CD8-positive, alpha-beta memory T cell (primary cell): ENCODE measurements around the gene CLCA2. TPM values are rescaled to one million over a fixed set of nuclear protein-coding genes. Genes with fewer than 3 reads are reported as not detected.
A peak's percentile ranks its signal among the peaks of the same experiment; 100 is the strongest.
"Not testable (repeated sequence)": the region's sequence is repeated elsewhere in the genome, so short reads cannot be mapped to it uniquely, and the experiment has no call there.

Experiments used
- CTCF ChIA-PET: fragments of 350-600 bp; sonication (Branson Sonifier 250); formaldehyde crosslinking; loops from one replicate; lab custom pipeline; 2021; ENCODE audit warnings: antibody characterized with exemption; lab: Charles Lee
- POLR2A ChIA-PET: fragments of 350-600 bp; sonication (Branson Sonifier 250); formaldehyde crosslinking; loops from one replicate; lab custom pipeline; 2021; ENCODE audit warnings: antibody characterized with exemption; lab: Charles Lee
- DNase-seq, 5 donors: peaks; one replicate each; pipeline versions ENCODE4 v3.0.0 to v3.0.0-alpha.2; 2020 to 2022; ENCODE audit warnings: mixed read lengths in 1 of 5
- H3K27ac ChIP-seq: one replicate; pipeline ENCODE4 v1.7.0; 2013; ENCODE audit warnings: low read depth, mild to moderate bottlenecking, low read length, moderate library complexity
- H3K27me3 ChIP-seq: 2 replicates; pipeline ENCODE4 v1.7.0; 2013; ENCODE audit warnings: low read length, mild to moderate bottlenecking; ENCODE audit not compliant: insufficient read depth, poor library complexity, severe bottlenecking
- H3K36me3 ChIP-seq: 2 replicates; pipeline ENCODE4 v1.7.0; 2013; ENCODE audit warnings: mild to moderate bottlenecking, low read length, moderate library complexity; ENCODE audit not compliant: insufficient read depth
- H3K4me1 ChIP-seq: 2 replicates; pipeline ENCODE4 v1.7.0; 2013; ENCODE audit warnings: mild to moderate bottlenecking, low read length, moderate library complexity; ENCODE audit not compliant: insufficient read depth
- H3K4me3 ChIP-seq: 2 replicates; pipeline ENCODE4 v1.7.0; 2013; ENCODE audit warnings: mild to moderate bottlenecking, low read length
- H3K9me3 ChIP-seq: 2 replicates; pipeline ENCODE4 v1.7.0; 2013; ENCODE audit warnings: mild to moderate bottlenecking, low read length
- H3K27ac Mint-ChIP-seq, 8 donors: one replicate each; pipeline ENCODE4 v1.8.0; 2020 to 2021; ENCODE audit warnings: mixed read lengths in 8 of 8, mild to moderate bottlenecking in 6 of 8, inconsistent platforms in 3 of 8, moderate library complexity in 3 of 8
- H3K27me3 Mint-ChIP-seq, 2 donors: one replicate each; pipeline ENCODE4 v1.8.0; 2020 to 2021; ENCODE audit warnings: mixed read lengths in 2 of 2, mild to moderate bottlenecking in 1 of 2, moderate library complexity in 1 of 2
- H3K36me3 Mint-ChIP-seq, 3 donors: one replicate each; pipeline ENCODE4 v1.8.0; 2020 to 2021; ENCODE audit warnings: mixed read lengths in 3 of 3, inconsistent platforms in 1 of 3, mild to moderate bottlenecking in 1 of 3
- H3K4me1 Mint-ChIP-seq, 3 donors: one replicate each; pipeline ENCODE4 v1.8.0; 2020 to 2021; ENCODE audit warnings: mixed read lengths in 3 of 3, inconsistent platforms in 1 of 3, mild to moderate bottlenecking in 1 of 3
- H3K4me3 Mint-ChIP-seq, 7 donors: one replicate each; pipeline ENCODE4 v1.8.0; 2020 to 2021; ENCODE audit warnings: mixed read lengths in 7 of 7, mild to moderate bottlenecking in 6 of 7, moderate library complexity in 4 of 7, inconsistent platforms in 2 of 7
- H3K9me3 Mint-ChIP-seq, 5 donors: one replicate each; pipeline ENCODE4 v1.8.0; 2020 to 2022; ENCODE audit warnings: mixed read lengths in 5 of 5, mild to moderate bottlenecking in 3 of 5, moderate library complexity in 2 of 5, inconsistent platforms in 1 of 5
- polyA plus RNA-seq: library from polyadenylated mRNA; unstranded; fragments of 300-500 nt; fragmentation: Illumina TruSeq; gene quantifications from one replicate; pipeline ENCODE4 v1.2.3, GENCODE V29; 2021
- total RNA-seq, 2 experiments: library from RNA; stranded (reverse); gene quantifications; one replicate each; pipeline ENCODE4 v1.2.3, GENCODE V29; 2021

Gene CLCA2
- total and polyA plus RNA-seq, 3 experiments from 2014 or later: not detected

DNA sequence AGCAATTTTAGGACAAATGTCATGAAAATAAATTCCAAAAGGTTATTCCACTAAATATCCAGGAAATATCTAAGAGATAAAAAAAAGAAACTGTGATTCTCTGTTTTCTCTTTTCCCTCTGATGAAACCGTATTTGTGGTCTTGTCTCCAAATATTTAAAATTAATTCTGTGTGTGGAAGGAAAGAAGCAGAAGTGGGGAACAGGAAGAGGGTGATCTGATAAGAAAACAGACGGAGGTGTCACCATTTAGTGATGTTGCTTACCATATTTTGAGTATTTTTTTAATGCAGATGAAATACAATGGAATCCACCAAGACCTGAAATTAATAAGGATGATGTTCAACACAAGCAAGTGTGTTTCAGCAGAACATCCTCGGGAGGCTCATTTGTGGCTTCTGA, 74.3 kb downstream of the CLCA2 start:
- H3K36me3 ChIP-seq: no peaks in the 10 kb centered on the region
- no peak overlapping the region for H3K4me3 ChIP-seq
- no peak overlapping the region for H3K27ac Mint-ChIP-seq
- CTCF ChIA-PET: no interaction called here
- no peaks in the 10 kb centered on the region for H3K4me1 ChIP-seq
- no peaks in the 10 kb centered on the region for H3K9me3 ChIP-seq
- no peak for DNase-seq
- H3K4me3 Mint-ChIP-seq: peak overlapping the region in 1 of 7 donors; percentile 32
- no peaks in the 10 kb centered on the region for H3K27me3 ChIP-seq
- H3K27me3 Mint-ChIP-seq: peaks cover 8 to 24% of the 10 kb centered on the region in 2 donors
- no peak overlapping the region for H3K27ac ChIP-seq
- no peaks in the 10 kb centered on the region for H3K36me3 Mint-ChIP-seq
- POLR2A ChIA-PET: no interaction called here
- peaks cover 10 to 14% (median 10%) of the 10 kb centered on the region in 3 donors for H3K4me1 Mint-ChIP-seq
- no peaks in the 10 kb centered on the region for H3K9me3 Mint-ChIP-seq

DNA sequence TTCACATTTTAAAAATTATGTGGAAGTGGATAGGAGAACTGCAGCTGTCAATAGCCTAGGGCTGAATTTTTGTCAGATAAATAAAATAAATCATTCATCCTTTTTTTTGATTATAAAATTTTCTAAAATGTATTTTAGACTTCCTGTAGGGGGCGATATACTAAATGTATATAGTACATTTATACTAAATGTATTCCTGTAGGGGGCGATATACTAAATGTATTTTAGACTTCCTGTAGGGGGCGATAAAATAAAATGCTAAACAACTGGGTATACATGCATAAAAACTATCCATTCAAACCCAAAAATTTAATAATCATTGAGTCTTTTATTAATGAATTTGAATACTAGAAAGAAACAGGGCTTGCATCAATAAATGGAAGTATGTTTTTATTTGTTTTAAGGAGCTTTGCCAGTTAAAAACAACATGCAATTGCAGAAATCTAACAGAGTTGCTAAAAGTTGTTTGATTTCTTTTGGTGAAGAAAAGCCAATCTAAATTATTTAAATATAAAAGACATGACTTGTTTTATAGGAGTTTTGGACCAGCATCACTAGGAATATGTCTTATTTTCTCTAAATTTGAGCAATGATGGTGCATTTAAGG, 76.1 kb downstream of the CLCA2 start:
- H3K27me3 Mint-ChIP-seq: peaks cover 15 to 29% of the 10 kb centered on the region in 2 donors
- CTCF ChIA-PET: interaction anchor here (0.6 to 2.7 kb wide), 17 partner anchors 11 to 206 kb away, joined by 3 to 28 read pairs (median 3); partner anchors contain the start of gene ODF2L

DNA sequence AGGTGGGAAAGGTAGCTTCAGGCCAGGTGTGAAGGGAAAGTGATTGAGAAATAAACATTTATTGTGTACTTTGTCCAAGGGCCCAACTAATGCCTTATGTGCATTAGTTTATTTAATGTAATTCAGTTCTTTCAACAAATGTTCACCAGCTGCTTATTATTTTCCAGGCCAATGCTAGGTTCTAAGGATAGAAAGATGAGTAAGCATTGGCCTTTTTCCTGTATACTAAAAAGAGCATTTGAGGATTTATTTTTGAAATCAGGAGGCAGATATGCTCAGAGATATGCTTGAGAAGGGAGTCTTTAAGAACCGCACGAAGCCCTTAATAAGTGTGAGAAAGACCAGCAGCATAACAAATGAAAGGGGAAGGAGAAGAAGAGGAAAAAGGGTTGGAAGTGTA, 76.7 kb downstream of the CLCA2 start:
- Mint-ChIP-seq H3K4me3 (no peak overlapping the region), H3K4me1 (peaks cover 10 to 21% (median 12%) of the 10 kb centered on the region in 3 donors), H3K9me3 (no peaks in the 10 kb centered on the region), H3K36me3 (no peaks in the 10 kb centered on the region), H3K27ac (no peak overlapping the region), H3K27me3 (peaks cover 18 to 29% of the 10 kb centered on the region in 2 donors)
- H3K4me1 ChIP-seq: no peaks in the 10 kb centered on the region
- ChIA-PET POLR2A (no interaction called here), CTCF (interaction anchor here (0.6 to 2.7 kb wide), 14 partner anchors 12 to 137 kb away, joined by 3 to 28 read pairs (median 3); partner anchors contain the start of gene ODF2L)
- DNase-seq: no peak
- H3K27me3 ChIP-seq: no peaks in the 10 kb centered on the region
- H3K4me3 ChIP-seq: no peak overlapping the region
- H3K36me3 ChIP-seq: no peaks in the 10 kb centered on the region
- H3K27ac ChIP-seq: no peak overlapping the region
- no peaks in the 10 kb centered on the region for H3K9me3 ChIP-seq

More for the DNA sequence above, 76.1 kb downstream of the CLCA2 start:
- POLR2A ChIA-PET: no interaction called here
- Mint-ChIP-seq H3K4me3 (no peak overlapping the region), H3K4me1 (peaks cover 10 to 21% (median 12%) of the 10 kb centered on the region in 3 donors), H3K9me3 (no peaks in the 10 kb centered on the region), H3K27ac (no peak overlapping the region), H3K36me3 (no peaks in the 10 kb centered on the region)
- no peaks in the 10 kb centered on the region for H3K9me3 ChIP-seq
- peak in 2 of 5 donors; percentile 66 for DNase-seq
- H3K27me3 ChIP-seq: no peaks in the 10 kb centered on the region
- no peak overlapping the region for H3K4me3 ChIP-seq
- H3K4me1 ChIP-seq: no peaks in the 10 kb centered on the region
- no peaks in the 10 kb centered on the region for H3K36me3 ChIP-seq
- no peak overlapping the region for H3K27ac ChIP-seq

DNA sequence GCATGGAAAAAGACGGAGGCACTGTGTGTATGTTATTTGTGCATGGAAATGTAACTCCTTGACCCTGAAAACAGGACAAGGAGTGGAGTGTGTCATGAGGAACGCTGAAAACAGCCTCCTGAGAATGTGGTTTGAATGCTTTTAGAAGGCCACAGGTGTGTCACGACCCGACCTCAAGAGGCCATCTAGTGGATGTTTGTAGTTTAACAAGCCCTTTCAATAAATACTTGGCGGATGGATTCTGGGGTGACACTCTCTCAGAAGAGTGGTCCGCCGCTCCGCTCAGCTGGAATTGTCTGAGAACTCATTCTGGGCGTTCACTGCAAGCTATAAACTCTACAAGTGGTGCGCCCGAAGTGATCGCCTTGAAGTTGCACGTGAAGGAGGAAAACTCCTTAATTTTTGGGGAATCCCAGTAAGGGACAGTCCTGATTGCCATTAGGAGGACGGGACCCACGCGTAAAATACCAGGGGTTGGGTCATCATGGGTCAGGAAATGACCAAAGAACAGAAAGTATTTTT, 78.2 kb downstream of the CLCA2 start:
- not testable (repeated sequence) for H3K4me1 ChIP-seq, H3K27me3 ChIP-seq, H3K36me3 Mint-ChIP-seq, H3K9me3 Mint-ChIP-seq, H3K36me3 ChIP-seq, H3K27ac ChIP-seq, H3K9me3 ChIP-seq
- ChIA-PET CTCF (interaction anchor here (0.6 to 2.7 kb wide), 21 partner anchors 12 to 583 kb away, joined by 3 to 28 read pairs (median 4); partner anchors contain the start of genes CLCA1, ODF2L and SH3GLB1), POLR2A (interaction anchor here (1.0 to 1.4 kb wide), 2 partner anchors 117 to 202 kb away, joined by 3 to 4 read pairs; partner anchors contain the start of gene SH3GLB1)
- peak; percentile 9 to 67 (median 49) for DNase-seq
- H3K27me3 Mint-ChIP-seq: peaks cover 18 to 31% of the 10 kb centered on the region in 2 donors
- peaks cover 10 to 21% (median 12%) of the 10 kb centered on the region in 3 donors for H3K4me1 Mint-ChIP-seq
- peak overlapping the region in 5 of 8 donors; percentile 0 to 68 (median 31) for H3K27ac Mint-ChIP-seq
- H3K4me3 ChIP-seq: peak overlapping the region; percentile 45
- H3K4me3 Mint-ChIP-seq: peak overlapping the region; percentile 53 to 90 (median 86)

DNA sequence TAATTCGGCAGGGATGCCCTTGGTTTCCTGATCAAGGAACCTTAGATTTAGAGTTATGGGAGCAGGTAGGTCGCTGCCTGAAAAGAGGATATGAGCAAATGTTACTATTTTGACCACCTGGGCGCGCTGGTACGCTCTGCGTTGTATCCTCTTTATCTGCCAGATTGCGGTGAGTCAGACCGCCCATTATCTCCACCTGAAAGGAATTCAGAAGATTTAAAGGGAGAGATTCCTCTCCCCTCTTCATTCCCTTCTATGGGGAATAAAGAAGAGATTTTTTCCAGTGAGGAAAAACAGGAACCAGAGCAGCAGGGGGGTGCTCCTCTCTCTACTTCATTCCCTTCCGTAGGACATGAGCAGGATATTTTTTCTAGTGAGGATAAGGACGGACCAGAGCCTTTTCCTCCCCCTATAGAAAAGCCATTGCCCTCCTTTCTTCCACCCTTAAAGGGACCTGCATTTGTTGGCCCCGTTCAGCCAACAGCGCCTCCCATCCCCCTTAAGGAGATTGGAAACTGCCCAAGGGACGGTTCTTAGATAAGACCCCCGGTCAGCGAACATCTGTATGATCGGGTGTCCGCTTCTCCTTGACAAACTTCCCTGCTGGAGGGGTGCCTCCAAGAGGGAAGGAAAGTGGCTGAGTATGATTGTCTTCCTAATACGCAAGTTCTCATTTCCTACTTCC, 78.9 kb downstream of the CLCA2 start:
- peak overlapping the region; percentile 45 for H3K4me3 ChIP-seq
- DNase-seq: no peak
- H3K4me1 ChIP-seq: no peaks in the 10 kb centered on the region
- Mint-ChIP-seq H3K36me3 (no peaks in the 10 kb centered on the region), H3K9me3 (no peaks in the 10 kb centered on the region), H3K27ac (peak overlapping the region in 2 of 8 donors; percentile 31 to 68), H3K27me3 (peaks cover 18 to 30% of the 10 kb centered on the region in 2 donors), H3K4me1 (peaks cover 10 to 21% (median 12%) of the 10 kb centered on the region in 3 donors), H3K4me3 (peak overlapping the region in 6 of 7 donors; percentile 82 to 90 (median 87))
- POLR2A ChIA-PET: interaction anchor here (1.0 to 1.4 kb wide), 2 partner anchors 118 to 202 kb away, joined by 3 to 4 read pairs; partner anchors contain the start of gene SH3GLB1
- no peaks in the 10 kb centered on the region for H3K9me3 ChIP-seq
- no peaks in the 10 kb centered on the region for H3K36me3 ChIP-seq
- H3K27me3 ChIP-seq: no peaks in the 10 kb centered on the region
- H3K27ac ChIP-seq: no peak overlapping the region
- CTCF ChIA-PET: interaction anchor here (0.6 to 2.7 kb wide), 17 partner anchors 13 to 202 kb away, joined by 3 to 28 read pairs (median 4); partner anchors contain the start of genes CLCA1, ODF2L and SH3GLB1

DNA sequence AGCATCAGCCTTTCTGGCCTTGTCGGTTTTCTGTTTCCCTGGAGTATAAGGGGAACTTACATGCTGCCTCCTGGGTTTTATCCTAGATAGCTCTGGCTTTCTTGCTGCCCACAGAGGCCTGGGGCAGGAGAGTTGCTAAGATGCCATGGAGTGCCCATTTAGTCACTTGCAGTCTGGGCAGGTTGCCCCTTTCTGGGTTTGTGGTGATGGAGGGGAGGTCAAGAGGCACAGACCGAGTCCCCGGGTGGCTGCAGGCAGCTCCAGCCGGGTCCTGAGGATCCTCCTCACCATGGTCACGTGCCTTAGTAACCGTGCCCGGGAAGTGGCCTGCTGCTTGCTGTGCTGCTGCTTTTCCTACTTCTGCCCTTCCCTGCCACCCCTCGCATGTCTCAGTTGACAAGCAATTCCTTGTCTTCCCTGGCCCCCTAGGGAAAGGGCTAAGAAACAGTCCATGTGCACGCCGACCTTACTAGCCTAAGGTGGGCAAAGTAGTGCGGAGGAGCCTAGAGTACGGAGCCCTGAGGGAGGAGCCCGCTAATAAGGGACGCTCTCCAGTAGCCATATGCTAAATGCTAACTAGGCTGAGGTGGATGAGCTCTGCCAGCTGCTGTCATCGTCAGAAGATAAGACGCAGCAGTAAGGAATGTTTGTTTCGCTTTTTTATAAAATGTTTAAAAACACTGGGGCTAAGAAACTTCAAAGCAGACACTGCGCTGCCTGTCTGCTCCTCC, 79.6 kb downstream of the CLCA2 start:
- Mint-ChIP-seq H3K4me1 (peaks cover 10 to 21% (median 12%) of the 10 kb centered on the region in 3 donors), H3K36me3 (no peaks in the 10 kb centered on the region), H3K4me3 (peak overlapping the region in 5 of 7 donors; percentile 8 to 90 (median 49)), H3K27me3 (peaks cover 15 to 24% of the 10 kb centered on the region in 2 donors), H3K27ac (no peak overlapping the region), H3K9me3 (no peaks in the 10 kb centered on the region)
- CTCF ChIA-PET: interaction anchor here (1.0 to 3.6 kb wide), 4 partner anchors 13 to 200 kb away, joined by 5 to 23 read pairs (median 8); partner anchors contain the start of genes ODF2L and SH3GLB1
- no peaks in the 10 kb centered on the region for H3K27me3 ChIP-seq
- H3K4me1 ChIP-seq: no peaks in the 10 kb centered on the region
- no peaks in the 10 kb centered on the region for H3K36me3 ChIP-seq
- POLR2A ChIA-PET: no interaction called here
- no peak for DNase-seq
- H3K27ac ChIP-seq: no peak overlapping the region
- H3K4me3 ChIP-seq: no peak overlapping the region
- no peaks in the 10 kb centered on the region for H3K9me3 ChIP-seq

DNA sequence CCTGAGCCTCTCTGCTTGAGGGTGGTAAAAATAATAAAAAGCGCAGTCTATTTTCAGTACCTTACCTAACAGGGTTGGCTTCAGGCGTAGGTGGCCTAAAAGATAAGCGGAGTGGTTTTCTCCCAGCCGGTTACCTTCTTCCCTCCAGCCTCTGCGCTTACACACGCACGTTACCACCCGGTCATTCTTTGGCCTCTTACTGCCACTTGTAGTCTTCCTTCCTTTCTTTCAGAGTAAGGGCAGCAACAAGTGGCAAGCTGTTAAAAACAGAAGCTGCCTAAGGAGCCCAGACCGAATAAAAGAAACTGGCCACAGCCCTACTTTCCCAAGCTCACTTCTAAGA, 80.1 kb downstream of the CLCA2 start:
- H3K27ac Mint-ChIP-seq: no peak overlapping the region
- CTCF ChIA-PET: interaction anchor here (0.7 to 3.6 kb wide), 6 partner anchors 12 to 200 kb away, joined by 3 to 23 read pairs (median 5); partner anchors contain the start of genes ODF2L and SH3GLB1
- H3K27me3 Mint-ChIP-seq: peaks cover 11 to 21% of the 10 kb centered on the region in 2 donors

More for the DNA sequence above, 80.1 kb downstream of the CLCA2 start:
- Mint-ChIP-seq H3K4me3 (peak overlapping the region in 2 of 7 donors; percentile 33 to 56), H3K9me3 (no peaks in the 10 kb centered on the region), H3K4me1 (peaks cover 10 to 21% (median 12%) of the 10 kb centered on the region in 3 donors), H3K36me3 (no peaks in the 10 kb centered on the region)
- POLR2A ChIA-PET: interaction anchor here (1.1 kb wide), 1 partner anchor 108 kb away, joined by 3 read pairs; the partner anchor contains the start of gene ODF2L
- H3K4me3 ChIP-seq: no peak overlapping the region
- H3K9me3 ChIP-seq: no peaks in the 10 kb centered on the region
- H3K27ac ChIP-seq: no peak overlapping the region
- no peak for DNase-seq
- H3K27me3 ChIP-seq: no peaks in the 10 kb centered on the region
- H3K4me1 ChIP-seq: no peaks in the 10 kb centered on the region
- no peaks in the 10 kb centered on the region for H3K36me3 ChIP-seq
